SK-N-SH (cell line): ENCODE data around the gene ACAP3.

Source experiments
- EP300 ChIP-seq, 2 experiments: IDR thresholded peaks; 2 replicates each; pipeline versions ENCODE4 v1.4.0 to v1.6.1; 2012; ENCODE audit warnings: borderline replicate concordance in 1 of 2, low read depth in 1 of 2, low read length in 1 of 2
- EZH2phosphoT487 ChIP-seq: fragments of 200-600 bp; sonication (generic); IDR thresholded peaks from 2 replicates; pipeline ENCODE4 v1.6.1; 2017; ENCODE audit warnings: low read depth, mixed run types, mild to moderate bottlenecking, antibody characterized with exemption, moderate library complexity, borderline replicate concordance
- JUND ChIP-seq: IDR thresholded peaks from 2 replicates; pipeline ENCODE4 v1.4.0; 2012
- MXI1 ChIP-seq: IDR thresholded peaks from 2 replicates; pipeline ENCODE4 v1.6.1; 2012; ENCODE audit warnings: mild to moderate bottlenecking, low read depth, low read length, improper control_type of control experiment
- POLR2AphosphoS5 ChIP-seq: IDR thresholded peaks from 2 replicates; pipeline ENCODE4 v1.6.1; 2012; ENCODE audit warnings: low read depth, low read length
- RAD21 ChIP-seq: IDR thresholded peaks from 2 replicates; pipeline ENCODE4 v1.6.1; 2012; ENCODE audit warnings: mild to moderate bottlenecking, low read length
- TF ChIP-seq, protein P1 (sequence below): fragments of 200-600 bp; sonication (generic); IDR thresholded peaks from 2 replicates; pipeline ENCODE4 v1.6.1; 2017; ENCODE audit warnings: antibody characterized with exemption, mild to moderate bottlenecking, moderate library complexity
- TF ChIP-seq, protein P2 (sequence below): fragments of 150-350 bp; IDR thresholded peaks from 2 replicates; pipeline ENCODE4 v1.6.1; 2017; ENCODE audit warnings: antibody characterized with exemption, low read length, low read depth, borderline replicate concordance
- TF ChIP-seq, protein P3 (sequence below): IDR thresholded peaks from 2 replicates; pipeline ENCODE4 v1.4.0; 2012; ENCODE audit warnings: low read depth
- TF ChIP-seq, protein P4 (sequence below): IDR thresholded peaks from 2 replicates; pipeline ENCODE4 v1.6.1; 2012; ENCODE audit warnings: mild to moderate bottlenecking, low read depth, low read length, moderate library complexity

DNA sequence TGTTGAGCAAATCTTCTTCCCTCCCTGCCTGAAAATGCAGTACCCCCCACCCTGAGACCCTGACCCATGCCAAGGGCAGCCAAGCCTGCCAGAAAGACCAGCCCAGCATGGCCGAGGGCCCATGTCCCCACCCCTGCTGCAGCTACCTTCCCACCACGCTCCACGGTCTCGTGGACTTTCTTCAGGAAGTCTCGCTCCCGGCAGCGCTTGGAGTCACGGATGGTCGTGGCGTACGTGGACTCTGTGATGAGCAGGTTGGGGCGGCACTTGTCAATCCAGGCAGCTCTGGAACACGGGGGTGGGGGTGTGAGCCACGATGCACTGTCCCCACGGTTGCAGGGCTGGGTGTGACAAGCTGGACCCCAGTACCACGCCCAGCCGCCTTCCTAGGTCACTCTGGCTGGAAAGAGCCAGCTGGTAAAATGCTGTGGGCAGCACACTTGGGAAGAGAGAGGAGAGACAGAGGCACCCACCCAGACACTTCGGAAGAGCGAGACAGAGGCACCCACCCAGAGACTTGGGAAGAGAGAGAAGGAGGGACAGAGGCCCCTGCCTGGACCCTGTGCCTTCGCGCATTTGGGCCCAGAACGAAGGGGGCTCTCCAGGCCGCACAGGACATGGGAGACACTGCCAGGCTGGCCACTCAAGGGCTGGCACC lies 7.1 kb upstream of the ACAP3 start:
- TF ChIP-seq, protein P1, sequence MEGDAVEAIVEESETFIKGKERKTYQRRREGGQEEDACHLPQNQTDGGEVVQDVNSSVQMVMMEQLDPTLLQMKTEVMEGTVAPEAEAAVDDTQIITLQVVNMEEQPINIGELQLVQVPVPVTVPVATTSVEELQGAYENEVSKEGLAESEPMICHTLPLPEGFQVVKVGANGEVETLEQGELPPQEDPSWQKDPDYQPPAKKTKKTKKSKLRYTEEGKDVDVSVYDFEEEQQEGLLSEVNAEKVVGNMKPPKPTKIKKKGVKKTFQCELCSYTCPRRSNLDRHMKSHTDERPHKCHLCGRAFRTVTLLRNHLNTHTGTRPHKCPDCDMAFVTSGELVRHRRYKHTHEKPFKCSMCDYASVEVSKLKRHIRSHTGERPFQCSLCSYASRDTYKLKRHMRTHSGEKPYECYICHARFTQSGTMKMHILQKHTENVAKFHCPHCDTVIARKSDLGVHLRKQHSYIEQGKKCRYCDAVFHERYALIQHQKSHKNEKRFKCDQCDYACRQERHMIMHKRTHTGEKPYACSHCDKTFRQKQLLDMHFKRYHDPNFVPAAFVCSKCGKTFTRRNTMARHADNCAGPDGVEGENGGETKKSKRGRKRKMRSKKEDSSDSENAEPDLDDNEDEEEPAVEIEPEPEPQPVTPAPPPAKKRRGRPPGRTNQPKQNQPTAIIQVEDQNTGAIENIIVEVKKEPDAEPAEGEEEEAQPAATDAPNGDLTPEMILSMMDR: no peak
- TF ChIP-seq, protein P2, sequence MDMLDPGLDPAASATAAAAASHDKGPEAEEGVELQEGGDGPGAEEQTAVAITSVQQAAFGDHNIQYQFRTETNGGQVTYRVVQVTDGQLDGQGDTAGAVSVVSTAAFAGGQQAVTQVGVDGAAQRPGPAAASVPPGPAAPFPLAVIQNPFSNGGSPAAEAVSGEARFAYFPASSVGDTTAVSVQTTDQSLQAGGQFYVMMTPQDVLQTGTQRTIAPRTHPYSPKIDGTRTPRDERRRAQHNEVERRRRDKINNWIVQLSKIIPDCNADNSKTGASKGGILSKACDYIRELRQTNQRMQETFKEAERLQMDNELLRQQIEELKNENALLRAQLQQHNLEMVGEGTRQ: no peak
- TF ChIP-seq JUND (no peak), EP300 (IDR thresholded peaks at IDR 0.05; ENCODE audit: borderline replicate concordance in 1 of 2, low read depth in 1 of 2, low read length in 1 of 2) (no peak), EZH2phosphoT487 (no peak), MXI1 (no peak), RAD21 (no peak), POLR2AphosphoS5 (no peak)
- TF ChIP-seq, protein P3, sequence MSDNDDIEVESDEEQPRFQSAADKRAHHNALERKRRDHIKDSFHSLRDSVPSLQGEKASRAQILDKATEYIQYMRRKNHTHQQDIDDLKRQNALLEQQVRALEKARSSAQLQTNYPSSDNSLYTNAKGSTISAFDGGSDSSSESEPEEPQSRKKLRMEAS: no peak
- TF ChIP-seq, protein P4, sequence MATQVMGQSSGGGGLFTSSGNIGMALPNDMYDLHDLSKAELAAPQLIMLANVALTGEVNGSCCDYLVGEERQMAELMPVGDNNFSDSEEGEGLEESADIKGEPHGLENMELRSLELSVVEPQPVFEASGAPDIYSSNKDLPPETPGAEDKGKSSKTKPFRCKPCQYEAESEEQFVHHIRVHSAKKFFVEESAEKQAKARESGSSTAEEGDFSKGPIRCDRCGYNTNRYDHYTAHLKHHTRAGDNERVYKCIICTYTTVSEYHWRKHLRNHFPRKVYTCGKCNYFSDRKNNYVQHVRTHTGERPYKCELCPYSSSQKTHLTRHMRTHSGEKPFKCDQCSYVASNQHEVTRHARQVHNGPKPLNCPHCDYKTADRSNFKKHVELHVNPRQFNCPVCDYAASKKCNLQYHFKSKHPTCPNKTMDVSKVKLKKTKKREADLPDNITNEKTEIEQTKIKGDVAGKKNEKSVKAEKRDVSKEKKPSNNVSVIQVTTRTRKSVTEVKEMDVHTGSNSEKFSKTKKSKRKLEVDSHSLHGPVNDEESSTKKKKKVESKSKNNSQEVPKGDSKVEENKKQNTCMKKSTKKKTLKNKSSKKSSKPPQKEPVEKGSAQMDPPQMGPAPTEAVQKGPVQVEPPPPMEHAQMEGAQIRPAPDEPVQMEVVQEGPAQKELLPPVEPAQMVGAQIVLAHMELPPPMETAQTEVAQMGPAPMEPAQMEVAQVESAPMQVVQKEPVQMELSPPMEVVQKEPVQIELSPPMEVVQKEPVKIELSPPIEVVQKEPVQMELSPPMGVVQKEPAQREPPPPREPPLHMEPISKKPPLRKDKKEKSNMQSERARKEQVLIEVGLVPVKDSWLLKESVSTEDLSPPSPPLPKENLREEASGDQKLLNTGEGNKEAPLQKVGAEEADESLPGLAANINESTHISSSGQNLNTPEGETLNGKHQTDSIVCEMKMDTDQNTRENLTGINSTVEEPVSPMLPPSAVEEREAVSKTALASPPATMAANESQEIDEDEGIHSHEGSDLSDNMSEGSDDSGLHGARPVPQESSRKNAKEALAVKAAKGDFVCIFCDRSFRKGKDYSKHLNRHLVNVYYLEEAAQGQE: no peak
